ENCODE results near the gene PCDH9. TPM values are rescaled to one million over a fixed set of nuclear protein-coding genes. Genes with fewer than 3 reads are reported as not detected.

The PCDH9 gene
- total and polyA plus RNA-seq, 2 of the 13 experiments (the other 11 are each of a cell fraction or from before 2014, with no cell fraction given): 0.09 TPM; not detected in 1

DNA sequence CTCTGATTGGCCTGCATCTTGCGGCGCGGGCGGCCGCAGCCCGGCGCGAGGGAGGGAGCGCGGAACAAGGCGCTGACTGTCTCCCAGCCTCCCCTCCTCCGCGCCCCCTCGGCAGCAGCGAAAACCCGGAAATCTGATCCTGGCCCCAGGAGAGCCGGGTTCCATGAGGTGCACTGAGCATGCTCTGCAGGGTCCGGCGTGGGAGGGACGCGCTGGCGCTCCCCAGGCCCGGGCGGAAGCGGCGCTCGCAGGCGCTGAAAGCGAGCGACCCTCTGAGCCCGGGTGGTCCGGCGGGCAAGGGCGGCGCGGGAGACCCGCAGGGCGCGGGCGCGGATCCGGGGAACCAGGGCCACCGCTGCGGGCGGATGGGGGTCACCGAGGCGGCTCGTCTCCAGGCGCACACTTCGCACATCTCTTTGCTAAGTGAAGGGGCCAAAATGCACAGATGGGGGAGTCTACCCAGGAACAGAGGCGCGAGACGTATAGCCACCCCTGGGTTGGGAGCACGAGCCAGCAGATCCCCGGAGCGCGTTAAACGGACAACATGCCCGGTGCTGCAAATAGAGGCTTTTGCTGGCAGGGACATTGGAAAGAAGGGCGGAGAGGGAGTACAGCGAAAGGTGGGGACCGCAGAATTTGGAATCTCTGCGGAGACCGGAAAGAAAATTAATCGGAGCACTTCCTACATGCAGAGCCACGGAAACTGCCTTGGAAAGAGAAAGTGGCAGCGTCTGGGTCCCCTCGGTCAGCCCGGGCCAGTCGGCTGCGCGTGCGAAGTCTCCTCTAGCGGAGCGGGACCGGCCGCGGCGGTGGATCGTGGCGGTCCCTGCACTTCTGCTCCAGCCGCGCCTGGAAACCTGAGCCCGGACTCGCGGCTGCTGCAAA, 510 bp upstream of the PCDH9 start (continued):
- TF ChIP-seq ZNF430 (CRISPR knock-in tag; IDR thresholded peaks at IDR 0.05) (no peak), ZNF333 (CRISPR knock-in tag; IDR thresholded peaks at IDR 0.05; ENCODE audit: borderline replicate concordance) (no peak), ADNP (CRISPR knock-in tag; IDR thresholded peaks at IDR 0.05) (no peak), PHF21A (CRISPR knock-in tag; IDR thresholded peaks at IDR 0.05) (peak; percentile 53; the same call in 1 of the 2 replicates), HOXA3 (CRISPR knock-in tag; IDR thresholded peaks at IDR 0.05) (peak; percentile 63), ZNF256 (CRISPR knock-in tag; conservative IDR thresholded peaks at IDR 0.05) (no peak), SATB2 (CRISPR knock-in tag; IDR thresholded peaks at IDR 0.05) (no peak), MIXL1 (CRISPR knock-in tag; IDR thresholded peaks at IDR 0.05) (peak; percentile 81; the same call in 1 of the 2 replicates), ZNF724P (CRISPR knock-in tag; IDR thresholded peaks at IDR 0.05; ENCODE audit: borderline replicate concordance) (no peak), RBFOX2 (IDR thresholded peaks at IDR 0.05; ENCODE audit: low read depth, low read length) (peak; percentile 90), TAF15 (IDR thresholded peaks at IDR 0.05; ENCODE audit: low read depth, low read length, poor library complexity, severe bottlenecking) (no peak), ZSCAN30 (CRISPR knock-in tag; IDR thresholded peaks at IDR 0.05) (no peak), RNF2 (conservative IDR thresholded peaks at IDR 0.05; ENCODE audit: low read depth) (peak; percentile 46; the same call in 1 of the 2 replicates), SRSF1 (optimal IDR thresholded peaks at IDR 0.05; ENCODE audit: low read depth, low read length) (peak; percentile 51)
- TF ChIP-seq, protein P1, sequence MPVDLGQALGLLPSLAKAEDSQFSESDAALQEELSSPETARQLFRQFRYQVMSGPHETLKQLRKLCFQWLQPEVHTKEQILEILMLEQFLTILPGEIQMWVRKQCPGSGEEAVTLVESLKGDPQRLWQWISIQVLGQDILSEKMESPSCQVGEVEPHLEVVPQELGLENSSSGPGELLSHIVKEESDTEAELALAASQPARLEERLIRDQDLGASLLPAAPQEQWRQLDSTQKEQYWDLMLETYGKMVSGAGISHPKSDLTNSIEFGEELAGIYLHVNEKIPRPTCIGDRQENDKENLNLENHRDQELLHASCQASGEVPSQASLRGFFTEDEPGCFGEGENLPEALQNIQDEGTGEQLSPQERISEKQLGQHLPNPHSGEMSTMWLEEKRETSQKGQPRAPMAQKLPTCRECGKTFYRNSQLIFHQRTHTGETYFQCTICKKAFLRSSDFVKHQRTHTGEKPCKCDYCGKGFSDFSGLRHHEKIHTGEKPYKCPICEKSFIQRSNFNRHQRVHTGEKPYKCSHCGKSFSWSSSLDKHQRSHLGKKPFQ (CRISPR knock-in tag; IDR thresholded peaks at IDR 0.05; ENCODE audit: insufficient replicate concordance): peak; percentile 22
- TF ChIP-seq, protein P2, sequence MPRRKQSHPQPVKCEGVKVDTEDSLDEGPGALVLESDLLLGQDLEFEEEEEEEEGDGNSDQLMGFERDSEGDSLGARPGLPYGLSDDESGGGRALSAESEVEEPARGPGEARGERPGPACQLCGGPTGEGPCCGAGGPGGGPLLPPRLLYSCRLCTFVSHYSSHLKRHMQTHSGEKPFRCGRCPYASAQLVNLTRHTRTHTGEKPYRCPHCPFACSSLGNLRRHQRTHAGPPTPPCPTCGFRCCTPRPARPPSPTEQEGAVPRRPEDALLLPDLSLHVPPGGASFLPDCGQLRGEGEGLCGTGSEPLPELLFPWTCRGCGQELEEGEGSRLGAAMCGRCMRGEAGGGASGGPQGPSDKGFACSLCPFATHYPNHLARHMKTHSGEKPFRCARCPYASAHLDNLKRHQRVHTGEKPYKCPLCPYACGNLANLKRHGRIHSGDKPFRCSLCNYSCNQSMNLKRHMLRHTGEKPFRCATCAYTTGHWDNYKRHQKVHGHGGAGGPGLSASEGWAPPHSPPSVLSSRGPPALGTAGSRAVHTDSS (CRISPR knock-in tag; conservative IDR thresholded peaks at IDR 0.05): no peak
- TF ChIP-seq, protein P3, sequence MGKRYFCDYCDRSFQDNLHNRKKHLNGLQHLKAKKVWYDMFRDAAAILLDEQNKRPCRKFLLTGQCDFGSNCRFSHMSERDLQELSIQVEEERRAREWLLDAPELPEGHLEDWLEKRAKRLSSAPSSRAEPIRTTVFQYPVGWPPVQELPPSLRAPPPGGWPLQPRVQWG (CRISPR knock-in tag; IDR thresholded peaks at IDR 0.05; ENCODE audit: borderline replicate concordance, low read depth): no peak
- TF ChIP-seq, protein P4, sequence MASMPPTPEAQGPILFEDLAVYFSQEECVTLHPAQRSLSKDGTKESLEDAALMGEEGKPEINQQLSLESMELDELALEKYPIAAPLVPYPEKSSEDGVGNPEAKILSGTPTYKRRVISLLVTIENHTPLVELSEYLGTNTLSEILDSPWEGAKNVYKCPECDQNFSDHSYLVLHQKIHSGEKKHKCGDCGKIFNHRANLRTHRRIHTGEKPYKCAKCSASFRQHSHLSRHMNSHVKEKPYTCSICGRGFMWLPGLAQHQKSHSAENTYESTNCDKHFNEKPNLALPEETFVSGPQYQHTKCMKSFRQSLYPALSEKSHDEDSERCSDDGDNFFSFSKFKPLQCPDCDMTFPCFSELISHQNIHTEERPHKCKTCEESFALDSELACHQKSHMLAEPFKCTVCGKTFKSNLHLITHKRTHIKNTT (CRISPR knock-in tag; IDR thresholded peaks at IDR 0.05): no peak
- TF ChIP-seq, protein P5, sequence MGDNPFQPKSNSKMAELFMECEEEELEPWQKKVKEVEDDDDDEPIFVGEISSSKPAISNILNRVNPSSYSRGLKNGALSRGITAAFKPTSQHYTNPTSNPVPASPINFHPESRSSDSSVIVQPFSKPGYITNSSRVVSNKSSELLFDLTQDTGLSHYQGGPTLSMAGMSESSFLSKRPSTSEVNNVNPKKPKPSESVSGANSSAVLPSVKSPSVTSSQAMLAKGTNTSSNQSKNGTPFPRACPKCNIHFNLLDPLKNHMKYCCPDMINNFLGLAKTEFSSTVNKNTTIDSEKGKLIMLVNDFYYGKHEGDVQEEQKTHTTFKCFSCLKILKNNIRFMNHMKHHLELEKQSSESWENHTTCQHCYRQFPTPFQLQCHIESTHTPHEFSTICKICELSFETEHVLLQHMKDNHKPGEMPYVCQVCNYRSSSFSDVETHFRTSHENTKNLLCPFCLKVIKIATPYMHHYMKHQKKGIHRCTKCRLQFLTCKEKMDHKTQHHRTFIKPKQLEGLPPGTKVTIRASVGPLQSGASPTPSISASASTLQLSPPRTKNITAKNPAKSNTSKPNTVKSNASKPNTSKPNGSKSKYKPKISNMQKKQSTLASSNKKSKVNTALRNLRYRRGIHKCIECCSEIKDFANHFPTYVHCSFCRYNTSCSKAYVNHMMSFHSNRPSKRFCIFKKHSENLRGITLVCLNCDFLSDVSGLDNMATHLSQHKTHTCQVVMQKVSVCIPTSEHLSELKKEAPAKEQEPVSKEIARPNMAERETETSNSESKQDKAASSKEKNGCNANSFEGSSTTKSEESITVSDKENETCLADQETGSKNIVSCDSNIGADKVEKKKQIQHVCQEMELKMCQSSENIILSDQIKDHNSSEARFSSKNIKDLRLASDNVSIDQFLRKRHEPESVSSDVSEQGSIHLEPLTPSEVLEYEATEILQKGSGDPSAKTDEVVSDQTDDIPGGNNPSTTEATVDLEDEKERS (CRISPR knock-in tag; IDR thresholded peaks at IDR 0.05): no peak
